OCI-LY1 (cell line): ENCODE results near the gene ORC1.

ENCODE experiments used
- CTCF ChIP-seq: fragments of 200-600 bp; sonication (generic), shearing (Covaris generic); IDR thresholded peaks from 2 replicates; pipeline ENCODE4 v1.5.1; 2017; ENCODE audit warnings: mild to moderate bottlenecking, antibody characterized with exemption, low read length, moderate library complexity, mixed read lengths
- EZH2 ChIP-seq: fragments of 200-600 bp; sonication (generic), shearing (Covaris generic); IDR thresholded peaks from 2 replicates; pipeline ENCODE4 v1.8.0; 2017; ENCODE audit warnings: borderline replicate concordance, mixed run types, mild to moderate bottlenecking, antibody characterized with exemption, low read length, moderate library complexity, mixed read lengths

GRCh38 chr1:52413410-52413989, 9.3 kb upstream of the ORC1 start:
- no peak for TF ChIP-seq CTCF
- TF ChIP-seq EZH2, result no peak
